ENCODE measurements around the gene SEC14L3. TPM values are rescaled to one million over a fixed set of nuclear protein-coding genes. Genes with fewer than 3 reads are reported as not detected.

Gene SEC14L3
- total and polyA plus RNA-seq, 2 donors (not counting 3 experiments of a cell fraction or from before 2014, with no cell fraction given): not detected

DNA sequence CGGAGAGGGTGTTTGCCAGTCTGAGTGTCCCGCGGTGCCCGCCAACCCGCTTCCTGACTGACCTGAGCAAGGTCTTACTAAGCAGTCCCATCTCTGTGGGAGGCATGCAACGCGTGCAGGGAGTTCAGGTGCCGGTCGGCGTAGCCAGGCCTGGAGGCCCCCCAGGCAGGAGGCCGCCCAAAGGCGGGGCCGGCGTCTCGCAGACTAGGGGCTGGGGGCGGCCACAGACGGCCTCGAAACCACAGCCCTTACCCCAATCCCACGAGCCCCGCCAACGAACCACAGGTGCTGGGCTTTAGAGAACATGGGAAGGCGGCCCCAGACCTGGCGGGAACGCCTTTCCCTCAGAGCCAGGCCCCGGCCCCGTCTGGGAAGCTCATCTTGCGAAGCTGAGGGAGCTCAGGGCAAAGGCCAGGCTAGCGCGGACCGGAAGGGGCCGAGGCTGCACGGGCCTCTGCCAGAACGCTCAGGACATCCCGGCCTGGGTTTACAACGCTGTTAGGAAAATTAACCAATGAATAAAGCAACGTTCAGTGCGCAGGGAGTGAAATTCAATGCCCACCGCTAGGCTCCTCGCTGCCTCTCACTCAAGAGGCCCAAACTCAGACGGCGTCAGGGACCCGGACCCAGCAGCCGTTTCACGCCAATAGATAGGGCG is 48.4 kb downstream of the SEC14L3 start:
- intact Hi-C loops (cut with micrococcal nuclease) (loop anchor here (10.0 kb wide), 2 partner anchors 181 to 1039 kb away; partner anchors contain the start of genes AP1B1 and TCN2), dilution Hi-C loops (cut with MboI; ENCODE audit: extremely low pct_ligation_motif_present, low sequenced_read_pairs) (no loop called here)
- Histone ChIP-seq H2AFZ (ENCODE audit: low read depth, low read length) (no peak overlapping the region), H3K27me3 (ENCODE audit: control insufficient read depth in 2 of 2, insufficient read depth in 2 of 2, low read length in 2 of 2) (no peaks in the 10 kb centered on the region), H3K36me3 (ENCODE audit: control insufficient read depth in 2 of 2, extremely low read depth in 1 of 2, insufficient read depth in 2 of 2, low read length in 2 of 2) (peaks cover 0 to 6% of the 10 kb centered on the region in 2 experiments), H3K9me3 (replicated peaks; ENCODE audit: control insufficient read depth, insufficient read depth, low read length) (no peaks in the 10 kb centered on the region), H3K4me2 (ENCODE audit: insufficient read depth, low read length) (peak overlapping the region; percentile 40), H3K9ac (replicated peaks; ENCODE audit: extremely low read depth, insufficient read depth, low read length) (peak overlapping the region; percentile 82), H3K4me3 (replicated peaks in 1 of 3; ENCODE audit: insufficient read depth in 1 of 3, low read depth in 1 of 3, low read length in 3 of 3) (peak overlapping the region in 2 of 3 experiments; percentile 29 to 41), H3K79me2 (ENCODE audit: control insufficient read depth, insufficient read depth, low read length) (peaks cover 2% of the 10 kb centered on the region), H3K27ac (ENCODE audit: insufficient read depth, low read depth, low read length) (peak overlapping the region; percentile 98), H4K20me1 (replicated peaks; ENCODE audit: control insufficient read depth, extremely low read depth, insufficient read depth, low read length) (no peaks in the 10 kb centered on the region), H3K4me1 (ENCODE audit: control insufficient read depth, extremely low read depth, insufficient read depth, low read length) (peaks cover 59% of the 10 kb centered on the region), H3K9me1 (replicated peaks; ENCODE audit: control insufficient read depth, extremely low read depth, insufficient read depth, low read length) (no peaks in the 10 kb centered on the region)
- TF ChIP-seq, protein P1, sequence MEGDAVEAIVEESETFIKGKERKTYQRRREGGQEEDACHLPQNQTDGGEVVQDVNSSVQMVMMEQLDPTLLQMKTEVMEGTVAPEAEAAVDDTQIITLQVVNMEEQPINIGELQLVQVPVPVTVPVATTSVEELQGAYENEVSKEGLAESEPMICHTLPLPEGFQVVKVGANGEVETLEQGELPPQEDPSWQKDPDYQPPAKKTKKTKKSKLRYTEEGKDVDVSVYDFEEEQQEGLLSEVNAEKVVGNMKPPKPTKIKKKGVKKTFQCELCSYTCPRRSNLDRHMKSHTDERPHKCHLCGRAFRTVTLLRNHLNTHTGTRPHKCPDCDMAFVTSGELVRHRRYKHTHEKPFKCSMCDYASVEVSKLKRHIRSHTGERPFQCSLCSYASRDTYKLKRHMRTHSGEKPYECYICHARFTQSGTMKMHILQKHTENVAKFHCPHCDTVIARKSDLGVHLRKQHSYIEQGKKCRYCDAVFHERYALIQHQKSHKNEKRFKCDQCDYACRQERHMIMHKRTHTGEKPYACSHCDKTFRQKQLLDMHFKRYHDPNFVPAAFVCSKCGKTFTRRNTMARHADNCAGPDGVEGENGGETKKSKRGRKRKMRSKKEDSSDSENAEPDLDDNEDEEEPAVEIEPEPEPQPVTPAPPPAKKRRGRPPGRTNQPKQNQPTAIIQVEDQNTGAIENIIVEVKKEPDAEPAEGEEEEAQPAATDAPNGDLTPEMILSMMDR (IDR thresholded peaks at IDR 0.05; ENCODE audit: extremely low read depth in 1 of 2, insufficient read depth in 1 of 2, low read depth in 1 of 2, low read length in 2 of 2): peak in 1 of 2 donors; percentile 14
- no peak for TF ChIP-seq POLR2AphosphoS5 (IDR thresholded peaks at IDR 0.05; ENCODE audit: insufficient read depth, low read depth, low read length)
- peak; percentile 90 for TF ChIP-seq POLR2A (IDR thresholded peaks at IDR 0.05; ENCODE audit: low read depth, low read length)
- no peak for TF ChIP-seq GATA2 (IDR thresholded peaks at IDR 0.05; ENCODE audit: insufficient read depth, insufficient read length, low read depth, low read length)
- no peak for TF ChIP-seq MAX (IDR thresholded peaks at IDR 0.05; ENCODE audit: insufficient read depth, insufficient read length)
- POLR2A ChIA-PET: interaction anchor here (1.1 to 1.6 kb wide), 4 partner anchors 22 to 135 kb away, joined by 4 to 5 read pairs (median 4); partner anchors contain the start of gene SEC14L2
- CTCF ChIA-PET: interaction anchor here (0.9 to 4.9 kb wide), 12 partner anchors 10 to 332 kb away, joined by 3 to 58 read pairs (median 10); partner anchors contain the start of genes RNF215 and SEC14L2
- no peak for FAIRE-seq
- TSS peak; percentile 6 for BruUV-seq (replicated peaks)
- DNase-seq (ENCODE audit: low read depth, low spot score): no peak
